Measurements from ENCODE around the gene CYP4V2. TPM values are rescaled to one million over a fixed set of nuclear protein-coding genes. Genes with fewer than 3 reads are reported as not detected.

Gene CYP4V2
- total RNA-seq, 6 experiments from 2014 or later = 82.4 to 199 (median 94.1) TPM

DNA sequence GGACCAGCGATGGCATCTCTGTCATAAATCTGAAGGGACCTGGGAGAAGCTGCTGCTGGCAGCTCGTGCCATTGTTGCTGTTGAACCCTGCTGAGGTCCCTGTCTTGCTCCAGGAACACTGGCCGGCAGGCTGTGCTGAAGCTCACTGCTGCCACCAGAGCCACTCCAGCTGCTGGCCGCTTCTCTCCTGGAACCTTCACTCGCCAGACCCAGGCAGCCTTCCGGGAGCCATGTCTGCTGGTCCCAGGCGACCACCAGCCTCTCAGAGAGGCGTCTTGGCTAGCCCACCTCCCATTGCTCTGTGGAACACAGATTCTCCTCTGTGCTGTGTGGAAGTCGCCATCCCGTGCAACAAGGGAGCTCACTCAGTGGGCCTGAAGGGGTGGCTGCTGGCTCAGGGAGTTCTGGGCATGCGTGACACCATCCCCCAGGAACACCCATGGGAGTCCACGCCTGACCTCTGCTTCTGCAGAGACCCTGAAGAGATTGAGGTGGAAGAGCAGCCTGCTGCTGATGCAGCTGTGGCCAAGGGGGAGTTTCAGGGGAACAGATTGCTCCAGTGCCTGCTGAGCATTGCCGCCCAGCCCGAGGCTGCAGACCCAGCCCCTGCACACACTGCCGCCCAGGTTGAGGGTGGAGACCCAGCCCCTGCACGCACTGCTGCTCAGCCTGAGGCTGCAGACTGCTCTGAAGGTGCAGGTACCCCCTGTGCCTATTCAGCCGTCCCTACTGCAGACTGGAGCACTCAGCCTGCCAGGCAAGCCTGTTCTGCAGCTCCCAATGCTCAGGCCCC is 33.1 kb upstream of the CYP4V2 start:
- H3K27ac ChIP-seq = no peak overlapping the region
- H3K27me3 ChIP-seq = no peaks in the 10 kb centered on the region
- DNase-seq (no peak), ATAC-seq (peak in 2 of 4 donors; percentile 9 to 20)
- H3K4me1 ChIP-seq = no peaks in the 10 kb centered on the region
- no peaks in the 10 kb centered on the region for H3K9me3 ChIP-seq
- intact Hi-C loops (cut with DNase I) = no loop called here
- peaks cover 0 to 33% (median 6%) of the 10 kb centered on the region in 4 donors for H3K36me3 ChIP-seq
- TF ChIP-seq CTCF (IDR thresholded peaks at IDR 0.05) = no peak
- no peak for TF ChIP-seq POLR2A (IDR thresholded peaks at IDR 0.05)
- WGBS (ENCODE audit: insufficient coverage, low coverage, low lambda C conversion rate, missing lambda C conversion rate) = 94% methylated on average over 4 of the region's 17 CpGs
- no peak overlapping the region for H3K4me3 ChIP-seq

DNA sequence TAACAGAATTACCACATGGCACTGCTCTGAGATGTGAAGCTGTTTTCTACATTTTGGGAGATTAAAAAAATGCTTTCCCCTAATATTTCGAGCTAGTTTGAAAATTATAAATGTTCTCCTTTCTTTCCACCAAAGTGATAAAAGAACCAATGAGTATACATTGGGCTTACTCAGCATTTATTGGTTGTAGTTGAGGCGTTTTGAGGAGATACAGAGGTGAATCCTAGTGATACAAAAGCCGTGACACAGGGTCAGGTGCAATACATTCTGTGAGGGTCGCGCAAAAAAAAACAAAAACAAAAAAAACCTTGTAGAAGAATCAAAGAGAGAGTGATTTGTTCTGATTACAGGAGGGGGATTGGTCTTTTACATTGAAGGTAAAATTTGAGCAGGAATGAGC is 32.4 kb upstream of the CYP4V2 start:
- Histone ChIP-seq H3K36me3 (peaks cover 0 to 33% (median 6%) of the 10 kb centered on the region in 4 donors), H3K4me3 (no peak overlapping the region), H3K9me3 (no peaks in the 10 kb centered on the region), H3K4me1 (no peaks in the 10 kb centered on the region), H3K27ac (no peak overlapping the region), H3K27me3 (no peaks in the 10 kb centered on the region)
- intact Hi-C loops (cut with DNase I) = no loop called here
- WGBS (ENCODE audit: insufficient coverage, low coverage, low lambda C conversion rate, missing lambda C conversion rate) = 73% methylated on average over 5 of the region's 5 CpGs
- no peak for ATAC-seq
- no peak for TF ChIP-seq CTCF (IDR thresholded peaks at IDR 0.05)
- TF ChIP-seq POLR2A (IDR thresholded peaks at IDR 0.05) = no peak
- no peak for DNase-seq

DNA sequence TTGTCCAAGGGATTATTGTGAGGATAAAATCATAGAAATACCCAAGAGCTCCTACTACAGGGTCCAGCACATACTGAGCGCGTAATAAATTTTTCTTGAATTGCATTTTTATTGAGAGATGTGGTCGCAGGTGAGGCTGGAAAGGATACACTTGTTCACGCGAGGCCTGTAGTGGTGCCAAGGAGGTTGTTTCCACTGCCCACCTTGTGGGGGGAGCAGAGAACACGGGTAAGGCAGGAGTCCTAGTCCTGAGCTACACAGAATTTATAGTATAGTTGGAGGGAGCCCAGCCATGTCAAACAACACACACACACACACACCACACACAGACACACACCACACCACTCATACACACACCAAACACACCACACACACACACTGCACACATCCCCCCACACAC is 31.8 kb upstream of the CYP4V2 start:
- ATAC-seq (peak in 2 of 4 donors; percentile 13 to 31), DNase-seq (no peak)
- Histone ChIP-seq H3K4me1 (no peaks in the 10 kb centered on the region), H3K9me3 (no peaks in the 10 kb centered on the region), H3K27ac (no peak overlapping the region), H3K36me3 (peaks cover 0 to 26% (median 2%) of the 10 kb centered on the region in 4 donors), H3K27me3 (no peaks in the 10 kb centered on the region), H3K4me3 (no peak overlapping the region)
- TF ChIP-seq POLR2A (IDR thresholded peaks at IDR 0.05) (no peak), CTCF (IDR thresholded peaks at IDR 0.05) (no peak)
- WGBS (ENCODE audit: insufficient coverage, low coverage, low lambda C conversion rate, missing lambda C conversion rate) = 88% methylated on average over 6 of the region's 6 CpGs
- intact Hi-C loops (cut with DNase I) = no loop called here

DNA sequence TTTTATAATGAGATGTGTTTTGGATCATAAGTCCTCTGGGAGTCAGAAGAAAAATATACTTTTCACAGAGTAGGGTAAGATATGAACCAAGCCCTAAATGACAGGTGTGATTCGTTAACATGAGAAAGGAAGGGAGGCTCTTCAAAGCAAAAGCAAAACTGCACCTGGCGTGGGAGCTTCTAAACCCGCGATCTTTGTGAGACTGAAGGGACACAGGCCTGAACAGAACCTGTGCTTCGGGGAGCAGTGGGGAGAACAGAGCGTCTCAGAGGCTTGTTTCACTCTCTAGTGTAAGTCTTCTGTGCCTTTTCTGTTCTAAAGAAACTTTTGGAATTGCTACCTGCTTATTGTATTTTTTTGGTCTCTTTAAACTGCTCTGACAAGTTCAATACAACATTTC is 30.2 kb upstream of the CYP4V2 start:
- Histone ChIP-seq H3K27ac (peak overlapping the region in 2 of 3 donors; percentile 5 to 39), H3K9me3 (no peaks in the 10 kb centered on the region), H3K4me3 (no peak overlapping the region), H3K4me1 (peaks cover 0 to 4% (median under 1%) of the 10 kb centered on the region in 4 donors), H3K27me3 (no peaks in the 10 kb centered on the region), H3K36me3 (peaks cover 0 to 20% (median 2%) of the 10 kb centered on the region in 4 donors)
- 15% methylated on average over 6 of the region's 6 CpGs for WGBS (ENCODE audit: insufficient coverage, low coverage, low lambda C conversion rate, missing lambda C conversion rate)
- ATAC-seq (peak; percentile 51 to 82 (median 64)), DNase-seq (no peak)
- TF ChIP-seq POLR2A (IDR thresholded peaks at IDR 0.05) (no peak), CTCF (IDR thresholded peaks at IDR 0.05) (no peak)
- intact Hi-C loops (cut with DNase I) = no loop called here
